K562 (cell line): Measurements from ENCODE around the gene PRSS8. TPM values are rescaled to one million over a fixed set of nuclear protein-coding genes. Genes with fewer than 3 reads are reported as not detected.

Experiments used
- ARNT ChIP-seq, 2 experiments: fragments of 450-650 bp; IDR thresholded peaks; 2 replicates each; pipeline ENCODE4 v1.6.1; 2016; ENCODE audit warnings: mild to moderate bottlenecking in 1 of 2
- DNMT1 ChIP-seq: fragments of 450-650 bp; IDR thresholded peaks from 2 replicates; pipeline ENCODE4 v1.6.1; 2016; ENCODE audit warnings: antibody characterized with exemption, mild to moderate bottlenecking
- ETV6 ChIP-seq, 3 experiments: fragments of 150-350 bp in 1 of 3; sonication (generic) in 1 of 3; formaldehyde crosslinking in 1 of 3; IDR thresholded peaks; 2 replicates each; pipeline versions ENCODE4 v1.6.1 to v1.8.0; 2014 to 2022; ENCODE audit warnings: borderline replicate concordance in 2 of 3, low read depth in 2 of 3, antibody characterized with exemption in 1 of 3, low read length in 1 of 3, mild to moderate bottlenecking in 1 of 3, missing genetic modification reagents in 1 of 3
- MBD1 ChIP-seq: fragments of 250-450 bp; sonication (Bioruptor Pico); IDR thresholded peaks from 2 replicates; pipeline ENCODE4 v1.8.0; 2022; ENCODE audit warnings: inconsistent platforms
- MIER1 ChIP-seq: fragments of 450-650 bp; IDR thresholded peaks from 2 replicates; pipeline ENCODE4 v1.6.1; 2016; ENCODE audit warnings: antibody characterized with exemption, mild to moderate bottlenecking, low read depth
- NFIX ChIP-seq: fragments of 250-450 bp; sonication (Bioruptor Pico); IDR thresholded peaks from 2 replicates; pipeline ENCODE4 v1.4.0; 2020; ENCODE audit warnings: low read depth, mild to moderate bottlenecking, moderate library complexity
- PTRF ChIP-seq: fragments of 450-650 bp; IDR thresholded peaks from 2 replicates; pipeline ENCODE4 v1.6.1; 2016; ENCODE audit warnings: mild to moderate bottlenecking, missing genetic modification characterization, missing compliant biosample characterization
- SFPQ ChIP-seq: fragments of 200-400 bp; formaldehyde crosslinking; IDR thresholded peaks from 2 replicates; pipeline ENCODE4 v1.6.1; 2017; ENCODE audit warnings: mild to moderate bottlenecking, low read depth, low read length, moderate library complexity
- U2AF1 ChIP-seq: fragments of 200-400 bp; formaldehyde crosslinking; optimal IDR thresholded peaks from 2 replicates; pipeline ENCODE3; 2017; ENCODE audit warnings: mild to moderate bottlenecking, low read depth, low read length, moderate library complexity
- YY1 ChIP-seq, 3 experiments: IDR thresholded peaks; 2 replicates each; pipeline ENCODE4 v1.6.1; 2011; ENCODE audit warnings: low read length in 2 of 3, mild to moderate bottlenecking in 2 of 3, moderate library complexity in 2 of 3, borderline replicate concordance in 1 of 3, control low read depth in 1 of 3, low read depth in 1 of 3; ENCODE audit not compliant: insufficient read depth in 3 of 3, insufficient replicate concordance in 2 of 3, control insufficient read depth in 1 of 3, insufficient read length in 1 of 3; ENCODE audit errors: extremely low read depth in 1 of 3
- ZNF133 ChIP-seq: fragments of 250-450 bp; sonication (Bioruptor Pico); IDR thresholded peaks from 2 replicates; pipeline ENCODE4 v1.4.0; 2020; ENCODE audit warnings: mild to moderate bottlenecking
- ZNF143 ChIP-seq: sonication (generic); formaldehyde crosslinking; IDR thresholded peaks from 2 replicates; pipeline ENCODE4 v1.9.0; 2022; ENCODE audit warnings: mild to moderate bottlenecking, missing genetic modification reagents
- ZNF408 ChIP-seq: fragments of 250-450 bp; sonication (Bioruptor Pico); IDR thresholded peaks from 2 replicates; pipeline ENCODE4 v1.4.0; 2020; ENCODE audit warnings: low read depth, mild to moderate bottlenecking, moderate library complexity
- ZNF511 ChIP-seq: sonication (generic); formaldehyde crosslinking; IDR thresholded peaks from 2 replicates; pipeline ENCODE4 v1.8.0; 2022; ENCODE audit warnings: mild to moderate bottlenecking, missing genetic modification reagents
- ZNF655 ChIP-seq: fragments of 250-450 bp; sonication (Bioruptor Pico); IDR thresholded peaks from 2 replicates; pipeline ENCODE4 v1.5.0; 2021
- polyA plus RNA-seq, 8 experiments: library from polyadenylated mRNA; depleted of rRNA in 4 of 8; stranded (reverse) in 5 of 8; unstranded in 3 of 8; fragments of >200 nt; fragmentation: Nextera tagmentation in 2 of 8; fragmentation: Illumina TruSeq in 1 of 8; extraction: Ambion mirVana in 2 of 8; extraction: Trizol in 1 of 8; gene quantifications; 2 replicates each; pipeline versions ENCODE4 v1.2.1 to v1.2.3, GENCODE V29; 2011 to 2014; ENCODE audit warnings: inconsistent platforms in 1 of 8, missing spikeins in 1 of 8
- total RNA-seq, 7 experiments: library from RNA; depleted of rRNA in 6 of 7; stranded (reverse); fragments of >200 nt in 6 of 7; fragmentation: Illumina TruSeq in 2 of 7; extraction: Trizol in 2 of 7; gene quantifications; 2 replicates each; pipeline versions ENCODE4 v1.2.1 to v1.2.3, GENCODE V29; 2011 to 2021; ENCODE audit warnings: low replicate concordance in 1 of 7
- TF ChIP-seq, protein P1 (sequence below): sonication (generic); formaldehyde crosslinking; IDR thresholded peaks from 2 replicates; pipeline ENCODE4 v1.8.1; 2023; ENCODE audit warnings: mild to moderate bottlenecking, missing genetic modification reagents

The PRSS8 gene
- total and polyA plus RNA-seq, 9 of the 15 experiments (the other 6 are each of a cell fraction or from before 2014, with no cell fraction given): 0.25 to 3.9 (median 1.3) TPM; not detected in 1

DNA sequence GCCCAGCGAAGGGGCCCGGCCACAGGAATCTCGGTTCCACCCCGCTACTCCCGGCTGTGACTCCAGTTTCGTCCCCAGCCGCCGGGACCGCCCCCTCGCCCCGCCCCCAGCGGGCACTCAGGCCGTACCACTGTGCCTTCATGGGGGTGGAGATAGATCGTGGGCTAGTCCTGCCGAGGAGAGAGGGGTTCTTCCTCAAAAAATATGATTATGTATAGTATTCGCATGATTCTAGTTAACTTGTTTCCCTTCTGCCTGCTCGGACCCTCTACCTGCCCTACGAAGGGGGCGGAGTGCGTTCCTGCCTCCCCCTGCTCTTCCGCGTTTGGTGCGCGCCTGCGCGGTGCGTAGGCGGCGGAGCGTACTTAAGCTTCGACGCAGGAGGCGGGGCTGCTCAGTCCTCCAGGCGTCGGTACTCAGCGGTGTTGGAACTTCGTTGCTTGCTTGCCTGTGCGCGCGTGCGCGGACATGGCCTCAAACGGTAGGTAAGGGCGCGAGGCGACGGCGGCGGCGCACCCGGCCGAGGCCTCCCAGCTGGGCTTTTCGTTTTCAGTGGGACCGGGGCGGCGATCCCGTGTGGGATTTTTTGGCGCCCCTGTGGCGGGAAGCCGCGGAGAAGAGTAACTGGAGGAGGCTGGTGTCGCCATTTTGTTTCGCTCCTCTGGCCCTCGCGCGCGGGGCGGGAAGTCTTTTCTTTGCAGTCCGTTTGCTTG is 44.4 kb upstream of the PRSS8 start, which contains the start of gene FUS (continued):
- TF ChIP-seq MBD1 (CRISPR knock-in tag) (no peak), NFIX (CRISPR knock-in tag) (no peak), ZNF133 (CRISPR knock-in tag) (peak; percentile 57; the same call in 1 of the 2 replicates), ZNF143 (CRISPR knock-in tag) (peak; percentile 54; the same call in 1 of the 2 replicates), DNMT1 (peak; percentile 91; the same call in 1 of the 2 replicates), U2AF1 (peak; percentile 98), PTRF (tag) (no peak), MIER1 (peak; percentile 57; the same call in 1 of the 2 replicates), ZNF511 (peak; percentile 96), ZNF408 (no peak), YY1 (IDR thresholded peaks at IDR 0.05; ENCODE audit: borderline replicate concordance in 1 of 3, control insufficient read depth in 1 of 3, extremely low read depth in 1 of 3, insufficient read depth in 3 of 3, insufficient read length in 1 of 3, insufficient replicate concordance in 2 of 3, low read depth in 1 of 3, low read length in 2 of 3) (peak; percentile 77 to 92 (median 89)), ZNF655 (CRISPR knock-in tag) (no peak), ETV6 (IDR thresholded peaks at IDR 0.05; ENCODE audit: borderline replicate concordance in 1 of 2, low read depth in 2 of 2, low read length in 1 of 2) (peak in 1 of 2 experiments; percentile 33; a peak in 1 of 4 replicates), ETV6 (CRISPR knock-in tag; IDR thresholded peaks at IDR 0.05; ENCODE audit: borderline replicate concordance) (peak; percentile 79; the same call in 1 of the 2 replicates), ARNT (IDR thresholded peaks at IDR 0.05) (0 out of 4 replicates have a peak, but pooled peaks of 1 of the 2 experiments have one; percentile 54), SFPQ (no peak)
- TF ChIP-seq, protein P1, sequence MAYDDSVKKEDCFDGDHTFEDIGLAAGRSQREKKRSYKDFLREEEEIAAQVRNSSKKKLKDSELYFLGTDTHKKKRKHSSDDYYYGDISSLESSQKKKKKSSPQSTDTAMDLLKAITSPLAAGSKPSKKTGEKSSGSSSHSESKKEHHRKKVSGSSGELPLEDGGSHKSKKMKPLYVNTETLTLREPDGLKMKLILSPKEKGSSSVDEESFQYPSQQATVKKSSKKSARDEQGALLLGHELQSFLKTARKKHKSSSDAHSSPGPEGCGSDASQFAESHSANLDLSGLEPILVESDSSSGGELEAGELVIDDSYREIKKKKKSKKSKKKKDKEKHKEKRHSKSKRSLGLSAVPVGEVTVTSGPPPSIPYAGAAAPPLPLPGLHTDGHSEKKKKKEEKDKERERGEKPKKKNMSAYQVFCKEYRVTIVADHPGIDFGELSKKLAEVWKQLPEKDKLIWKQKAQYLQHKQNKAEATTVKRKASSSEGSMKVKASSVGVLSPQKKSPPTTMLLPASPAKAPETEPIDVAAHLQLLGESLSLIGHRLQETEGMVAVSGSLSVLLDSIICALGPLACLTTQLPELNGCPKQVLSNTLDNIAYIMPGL: peak; percentile 26; the same call in 1 of the 2 replicates
